Measurements from ENCODE around the gene ABLIM3. TPM values are rescaled to one million over a fixed set of nuclear protein-coding genes. Genes with fewer than 3 reads are reported as not detected.

The ABLIM3 gene
- polyA plus RNA-seq, 1 donor from 2014 or later, result 17.7 TPM

DNA sequence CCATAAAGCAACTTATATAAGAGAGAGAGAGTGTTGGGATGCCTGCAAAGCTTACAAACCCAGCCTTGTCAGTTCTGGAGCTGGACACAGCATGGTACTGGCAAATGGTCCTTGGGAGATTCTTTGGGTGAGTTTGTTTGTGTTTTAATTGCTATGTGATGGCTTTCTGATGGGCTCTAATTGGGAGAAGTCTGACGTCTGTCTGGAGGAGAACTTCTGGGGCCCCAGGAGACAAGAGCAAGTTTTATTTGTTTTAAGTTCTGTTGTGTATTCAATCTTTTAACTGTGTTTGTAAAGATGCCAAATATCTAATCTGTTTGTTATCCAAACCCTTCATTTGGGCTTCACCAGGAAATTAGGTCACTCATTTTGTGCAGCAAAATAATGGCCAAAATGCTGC lies 80.0 kb downstream of the ABLIM3 start:
- no peak for TF ChIP-seq EP300 (conservative IDR thresholded peaks at IDR 0.05; ENCODE audit: poor library complexity, severe bottlenecking)
- TF ChIP-seq, protein P1, sequence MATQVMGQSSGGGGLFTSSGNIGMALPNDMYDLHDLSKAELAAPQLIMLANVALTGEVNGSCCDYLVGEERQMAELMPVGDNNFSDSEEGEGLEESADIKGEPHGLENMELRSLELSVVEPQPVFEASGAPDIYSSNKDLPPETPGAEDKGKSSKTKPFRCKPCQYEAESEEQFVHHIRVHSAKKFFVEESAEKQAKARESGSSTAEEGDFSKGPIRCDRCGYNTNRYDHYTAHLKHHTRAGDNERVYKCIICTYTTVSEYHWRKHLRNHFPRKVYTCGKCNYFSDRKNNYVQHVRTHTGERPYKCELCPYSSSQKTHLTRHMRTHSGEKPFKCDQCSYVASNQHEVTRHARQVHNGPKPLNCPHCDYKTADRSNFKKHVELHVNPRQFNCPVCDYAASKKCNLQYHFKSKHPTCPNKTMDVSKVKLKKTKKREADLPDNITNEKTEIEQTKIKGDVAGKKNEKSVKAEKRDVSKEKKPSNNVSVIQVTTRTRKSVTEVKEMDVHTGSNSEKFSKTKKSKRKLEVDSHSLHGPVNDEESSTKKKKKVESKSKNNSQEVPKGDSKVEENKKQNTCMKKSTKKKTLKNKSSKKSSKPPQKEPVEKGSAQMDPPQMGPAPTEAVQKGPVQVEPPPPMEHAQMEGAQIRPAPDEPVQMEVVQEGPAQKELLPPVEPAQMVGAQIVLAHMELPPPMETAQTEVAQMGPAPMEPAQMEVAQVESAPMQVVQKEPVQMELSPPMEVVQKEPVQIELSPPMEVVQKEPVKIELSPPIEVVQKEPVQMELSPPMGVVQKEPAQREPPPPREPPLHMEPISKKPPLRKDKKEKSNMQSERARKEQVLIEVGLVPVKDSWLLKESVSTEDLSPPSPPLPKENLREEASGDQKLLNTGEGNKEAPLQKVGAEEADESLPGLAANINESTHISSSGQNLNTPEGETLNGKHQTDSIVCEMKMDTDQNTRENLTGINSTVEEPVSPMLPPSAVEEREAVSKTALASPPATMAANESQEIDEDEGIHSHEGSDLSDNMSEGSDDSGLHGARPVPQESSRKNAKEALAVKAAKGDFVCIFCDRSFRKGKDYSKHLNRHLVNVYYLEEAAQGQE (IDR thresholded peaks at IDR 0.05; ENCODE audit: borderline replicate concordance), result no peak
- no peak for TF ChIP-seq POLR2AphosphoS5 (IDR thresholded peaks at IDR 0.05)
- TF ChIP-seq, protein P2, sequence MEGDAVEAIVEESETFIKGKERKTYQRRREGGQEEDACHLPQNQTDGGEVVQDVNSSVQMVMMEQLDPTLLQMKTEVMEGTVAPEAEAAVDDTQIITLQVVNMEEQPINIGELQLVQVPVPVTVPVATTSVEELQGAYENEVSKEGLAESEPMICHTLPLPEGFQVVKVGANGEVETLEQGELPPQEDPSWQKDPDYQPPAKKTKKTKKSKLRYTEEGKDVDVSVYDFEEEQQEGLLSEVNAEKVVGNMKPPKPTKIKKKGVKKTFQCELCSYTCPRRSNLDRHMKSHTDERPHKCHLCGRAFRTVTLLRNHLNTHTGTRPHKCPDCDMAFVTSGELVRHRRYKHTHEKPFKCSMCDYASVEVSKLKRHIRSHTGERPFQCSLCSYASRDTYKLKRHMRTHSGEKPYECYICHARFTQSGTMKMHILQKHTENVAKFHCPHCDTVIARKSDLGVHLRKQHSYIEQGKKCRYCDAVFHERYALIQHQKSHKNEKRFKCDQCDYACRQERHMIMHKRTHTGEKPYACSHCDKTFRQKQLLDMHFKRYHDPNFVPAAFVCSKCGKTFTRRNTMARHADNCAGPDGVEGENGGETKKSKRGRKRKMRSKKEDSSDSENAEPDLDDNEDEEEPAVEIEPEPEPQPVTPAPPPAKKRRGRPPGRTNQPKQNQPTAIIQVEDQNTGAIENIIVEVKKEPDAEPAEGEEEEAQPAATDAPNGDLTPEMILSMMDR (IDR thresholded peaks at IDR 0.05; ENCODE audit: poor library complexity, severe bottlenecking), result no peak
- TF ChIP-seq MXI1 (conservative IDR thresholded peaks at IDR 0.05; ENCODE audit: poor library complexity, severe bottlenecking), result no peak
- no peaks in the 10 kb centered on the region for H3K36me3 ChIP-seq (ENCODE audit: insufficient read depth, low read length)
- no peak overlapping the region for H3K9ac ChIP-seq (ENCODE audit: low read length)
- no peaks in the 10 kb centered on the region for H3K9me2 ChIP-seq (ENCODE audit: insufficient read depth, low read length)
- no peaks in the 10 kb centered on the region for H3K9me3 ChIP-seq (ENCODE audit: low read length)
- no peak overlapping the region for H3K4me3 ChIP-seq (ENCODE audit: low read length)
- H3K79me2 ChIP-seq (replicated peaks; ENCODE audit: insufficient read depth, low read length), result no peaks in the 10 kb centered on the region
- H3K4me2 ChIP-seq (ENCODE audit: low read length), result no peak overlapping the region
- H3F3A ChIP-seq (ENCODE audit: insufficient read depth, low read length, poor library complexity, severe bottlenecking), result no peaks in the 10 kb centered on the region
- no peaks in the 10 kb centered on the region for H3K27me3 ChIP-seq (ENCODE audit: insufficient read depth, low read depth, low read length)
- no peak overlapping the region for H2AFZ ChIP-seq (ENCODE audit: low read depth, low read length)
- H4K20me1 ChIP-seq (ENCODE audit: insufficient read depth), result no peaks in the 10 kb centered on the region
- H3K27ac ChIP-seq (ENCODE audit: low read length), result no peak overlapping the region

GRCh38 chr5:149221731-149222342 lies 80.5 kb downstream of the ABLIM3 start:
- Histone ChIP-seq H3K9me3 (ENCODE audit: low read length) (no peaks in the 10 kb centered on the region), H3K4me2 (ENCODE audit: low read length) (no peak overlapping the region), H3K27me3 (ENCODE audit: insufficient read depth, low read depth, low read length) (no peaks in the 10 kb centered on the region), H3K9me2 (ENCODE audit: insufficient read depth, low read length) (no peaks in the 10 kb centered on the region), H3K4me3 (ENCODE audit: low read length) (no peak overlapping the region), H3K36me3 (ENCODE audit: insufficient read depth, low read length) (no peaks in the 10 kb centered on the region), H4K20me1 (ENCODE audit: insufficient read depth) (no peaks in the 10 kb centered on the region), H3K9ac (ENCODE audit: low read length) (no peak overlapping the region), H3K27ac (ENCODE audit: low read length) (no peak overlapping the region), H2AFZ (ENCODE audit: low read depth, low read length) (no peak overlapping the region), H3K79me2 (replicated peaks; ENCODE audit: insufficient read depth, low read length) (no peaks in the 10 kb centered on the region), H3F3A (ENCODE audit: insufficient read depth, low read length, poor library complexity, severe bottlenecking) (no peaks in the 10 kb centered on the region)
- TF ChIP-seq EZH2 (IDR thresholded peaks at IDR 0.05; ENCODE audit: borderline replicate concordance, insufficient read depth, low read length, poor library complexity, severe bottlenecking) (no peak), EP300 (conservative IDR thresholded peaks at IDR 0.05; ENCODE audit: poor library complexity, severe bottlenecking) (no peak), POLR2AphosphoS5 (IDR thresholded peaks at IDR 0.05) (no peak), SMC3 (conservative IDR thresholded peaks at IDR 0.05; ENCODE audit: poor library complexity) (no peak)
- TF ChIP-seq, protein P2 (IDR thresholded peaks at IDR 0.05; ENCODE audit: poor library complexity, severe bottlenecking), result no peak
